ENCODE results near the gene LARP1B.

DNA sequence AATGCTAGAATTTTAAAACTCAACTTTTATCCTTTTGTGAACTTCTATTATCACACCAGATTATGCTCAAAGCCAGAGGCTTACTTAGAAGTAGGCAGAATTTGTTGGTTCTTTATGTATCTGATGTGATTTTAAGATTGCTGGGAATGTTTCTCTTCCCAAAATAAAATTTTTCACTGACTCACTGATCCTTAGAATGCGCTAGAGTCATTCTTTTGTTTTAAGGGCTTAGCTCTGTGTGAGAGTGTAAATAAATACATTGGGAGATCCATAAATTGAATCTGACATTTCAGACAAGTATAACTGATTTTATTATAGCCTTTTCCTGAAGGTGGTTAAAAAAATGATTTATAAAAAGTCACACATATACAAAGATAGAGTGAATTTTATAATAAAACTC is 101.3 kb downstream of the LARP1B start:
- TF ChIP-seq, protein P1, sequence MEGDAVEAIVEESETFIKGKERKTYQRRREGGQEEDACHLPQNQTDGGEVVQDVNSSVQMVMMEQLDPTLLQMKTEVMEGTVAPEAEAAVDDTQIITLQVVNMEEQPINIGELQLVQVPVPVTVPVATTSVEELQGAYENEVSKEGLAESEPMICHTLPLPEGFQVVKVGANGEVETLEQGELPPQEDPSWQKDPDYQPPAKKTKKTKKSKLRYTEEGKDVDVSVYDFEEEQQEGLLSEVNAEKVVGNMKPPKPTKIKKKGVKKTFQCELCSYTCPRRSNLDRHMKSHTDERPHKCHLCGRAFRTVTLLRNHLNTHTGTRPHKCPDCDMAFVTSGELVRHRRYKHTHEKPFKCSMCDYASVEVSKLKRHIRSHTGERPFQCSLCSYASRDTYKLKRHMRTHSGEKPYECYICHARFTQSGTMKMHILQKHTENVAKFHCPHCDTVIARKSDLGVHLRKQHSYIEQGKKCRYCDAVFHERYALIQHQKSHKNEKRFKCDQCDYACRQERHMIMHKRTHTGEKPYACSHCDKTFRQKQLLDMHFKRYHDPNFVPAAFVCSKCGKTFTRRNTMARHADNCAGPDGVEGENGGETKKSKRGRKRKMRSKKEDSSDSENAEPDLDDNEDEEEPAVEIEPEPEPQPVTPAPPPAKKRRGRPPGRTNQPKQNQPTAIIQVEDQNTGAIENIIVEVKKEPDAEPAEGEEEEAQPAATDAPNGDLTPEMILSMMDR (conservative IDR thresholded peaks at IDR 0.05), result no peak
- no peak for TF ChIP-seq ZFX (IDR thresholded peaks at IDR 0.05)
